GM18508 (cell line): Measurements from ENCODE around the gene TMEM174.
"Not testable (repeated sequence)": the region's sequence is repeated elsewhere in the genome, so short reads cannot be mapped to it uniquely, and the experiment has no call there.

Experiments used
- ATAC-seq: cut with Tn5 transposase; IDR thresholded peaks from one replicate; pipeline ENCODE4 v1.9.1; 2021; ENCODE audit warnings: moderate number of reproducible peaks; ENCODE audit not compliant: insufficient read depth, unreplicated experiment

TMEM174 gene

DNA sequence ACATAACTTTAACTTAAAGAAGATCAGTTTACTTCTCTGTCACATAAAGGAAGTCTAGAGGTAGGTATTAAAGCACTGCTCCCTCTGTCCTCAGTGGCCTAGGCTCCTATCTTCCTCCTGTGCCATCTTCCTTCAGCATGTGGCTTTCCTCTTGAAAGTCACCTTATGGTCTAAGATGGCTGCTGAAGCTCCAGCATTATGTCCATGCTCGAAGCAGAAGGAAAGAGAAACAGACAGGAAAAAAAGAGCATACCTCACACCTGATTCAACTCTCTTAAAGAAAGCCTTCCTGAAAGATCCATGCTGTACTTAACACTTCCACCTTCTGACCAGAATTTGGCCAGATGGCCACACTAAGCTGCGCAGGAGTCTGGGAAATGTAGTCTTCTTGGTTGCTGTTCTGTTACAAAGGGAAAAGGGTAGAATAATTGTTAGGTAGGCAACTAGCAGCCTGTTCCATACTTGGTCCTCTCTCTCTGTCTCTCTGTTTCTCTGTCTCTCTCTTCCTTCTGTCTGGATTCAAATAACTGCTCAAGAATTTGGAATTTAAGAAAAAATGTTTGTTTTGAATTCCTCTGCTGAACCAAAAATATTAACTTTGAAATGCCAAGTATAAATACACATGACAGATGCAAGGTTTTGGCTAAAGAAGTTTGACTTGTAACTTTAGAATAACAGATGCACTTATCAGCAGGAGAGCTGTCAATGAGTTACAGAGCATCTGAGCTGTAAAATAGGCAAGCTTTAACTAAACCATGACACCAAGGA, 16.0 kb downstream of the TMEM174 start:
- no peak for ATAC-seq

DNA sequence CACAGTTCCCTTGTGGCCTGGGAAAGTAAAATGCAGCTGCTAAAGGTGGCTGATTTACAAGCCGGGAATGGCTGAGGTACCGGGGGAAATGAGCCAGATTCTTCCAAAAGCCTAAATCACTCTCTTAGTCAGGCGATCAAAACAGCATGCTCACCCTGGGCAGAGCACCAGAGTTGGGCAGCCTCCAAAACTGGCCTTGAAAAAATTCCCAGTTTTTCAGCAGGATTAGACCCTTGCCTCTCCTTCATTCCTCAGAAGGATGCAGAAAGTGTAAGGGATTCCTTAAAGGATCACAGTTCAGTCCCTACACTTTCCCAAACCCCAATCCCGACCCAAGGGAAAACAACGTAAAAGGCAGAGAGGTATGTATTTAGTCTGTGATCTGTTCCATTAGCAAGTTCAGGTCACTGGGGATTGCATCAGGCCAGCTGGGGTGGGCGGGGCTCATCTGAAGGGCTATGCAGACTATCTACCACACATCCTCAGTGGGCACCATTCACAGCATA, 16.9 kb downstream of the TMEM174 start:
- no peak for ATAC-seq

GRCh38 chr5:73192370-73192769, 19.4 kb downstream of the TMEM174 start:
- ATAC-seq = no peak

- ATAC-seq = no peak
These were observed 20.6 kb downstream of the TMEM174 start for GRCh38 chr5:73193592-73193991.

DNA sequence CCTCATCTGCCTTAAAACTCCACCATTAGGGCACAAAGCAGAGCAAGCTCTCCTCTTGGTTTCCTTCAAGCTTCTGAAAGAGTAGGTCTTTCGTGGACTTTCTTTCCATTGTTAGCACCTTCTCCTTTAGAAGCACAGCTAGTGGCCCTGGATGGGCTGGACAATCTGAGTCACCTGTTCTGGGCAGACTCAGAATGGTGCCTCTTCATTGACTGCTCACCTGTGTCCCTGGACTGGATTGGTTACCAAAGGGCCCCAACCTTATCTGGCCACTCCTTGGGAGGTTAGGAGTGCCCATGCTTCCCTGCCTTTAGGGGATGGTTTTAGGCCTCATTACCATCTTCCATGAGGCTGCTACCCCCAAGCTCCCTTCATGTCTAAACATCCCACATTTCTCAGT, 23.2 kb downstream of the TMEM174 start:
- ATAC-seq = no peak

GRCh38 chr5:73197637-73198257, 24.8 kb downstream of the TMEM174 start:
- ATAC-seq = no peak

DNA sequence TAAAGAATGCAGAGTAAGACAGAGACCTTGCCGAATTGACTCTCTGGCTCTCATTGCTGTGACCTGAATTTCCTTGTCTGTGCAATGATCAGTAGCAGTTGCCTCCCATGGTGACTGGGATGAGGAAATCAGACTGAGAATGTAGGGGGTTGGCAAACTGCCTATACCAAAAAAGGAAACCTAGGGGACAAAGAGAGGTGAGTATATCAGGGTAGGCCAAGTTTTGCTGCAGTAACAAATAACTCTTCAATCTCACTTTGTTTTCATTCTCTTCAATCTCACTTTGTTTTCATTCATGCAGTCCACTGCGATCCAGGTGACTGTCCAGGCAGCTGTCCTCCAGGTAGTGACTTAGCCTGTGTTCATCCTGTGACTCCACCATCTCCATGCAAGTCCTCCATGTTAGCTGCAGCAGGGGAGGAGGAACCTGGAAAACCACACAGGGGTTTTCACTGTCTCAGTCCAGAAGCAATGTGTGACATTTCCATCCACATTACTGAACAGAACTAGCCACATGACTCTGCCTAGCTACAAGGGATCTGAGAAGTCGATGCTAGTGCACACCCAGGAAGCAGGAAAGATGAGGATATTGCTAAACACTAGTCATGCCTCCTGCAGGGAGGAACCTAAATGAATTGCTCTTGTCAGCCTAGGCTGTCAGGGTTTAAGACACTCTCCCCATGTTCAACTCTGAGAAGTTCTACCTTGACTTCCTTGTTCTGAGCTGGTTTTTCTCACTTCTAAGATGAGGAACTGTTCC, 26.0 kb downstream of the TMEM174 start:
- no peak for ATAC-seq

GRCh38 chr5:73199671-73200070, 26.7 kb downstream of the TMEM174 start:
- no peak for ATAC-seq

- no peak for ATAC-seq
These were observed 28.8 kb downstream of the TMEM174 start for GRCh38 chr5:73201547-73202513.

DNA sequence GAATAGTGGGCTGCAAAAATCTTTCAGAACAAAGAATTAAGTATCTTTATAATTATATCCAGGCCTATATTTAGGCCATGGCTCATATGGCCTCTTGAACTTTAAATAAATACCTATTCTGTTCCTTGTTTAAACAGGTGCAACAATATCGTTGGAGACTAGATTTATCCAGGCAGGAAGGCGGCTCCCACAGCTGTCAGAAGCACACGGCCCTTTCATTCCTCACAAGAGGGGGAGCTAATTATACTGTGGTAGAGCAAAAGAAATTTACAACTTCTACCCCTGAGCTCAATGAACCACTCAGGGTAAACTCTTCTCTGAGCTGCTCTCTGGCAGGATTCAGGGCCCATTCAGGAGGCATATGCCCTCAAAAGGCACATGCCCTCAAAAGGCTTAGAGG, 31.3 kb downstream of the TMEM174 start:
- ATAC-seq = no peak

- ATAC-seq = no peak
These were observed 31.7 kb downstream of the TMEM174 start for GRCh38 chr5:73204733-73205132.

GRCh38 chr5:73205305-73205704, 32.3 kb downstream of the TMEM174 start:
- no peak for ATAC-seq

GRCh38 chr5:73207239-73207638, 34.2 kb downstream of the TMEM174 start:
- ATAC-seq = not testable (repeated sequence)

GRCh38 chr5:73209075-73209474, 36.1 kb downstream of the TMEM174 start:
- not testable (repeated sequence) for ATAC-seq

DNA sequence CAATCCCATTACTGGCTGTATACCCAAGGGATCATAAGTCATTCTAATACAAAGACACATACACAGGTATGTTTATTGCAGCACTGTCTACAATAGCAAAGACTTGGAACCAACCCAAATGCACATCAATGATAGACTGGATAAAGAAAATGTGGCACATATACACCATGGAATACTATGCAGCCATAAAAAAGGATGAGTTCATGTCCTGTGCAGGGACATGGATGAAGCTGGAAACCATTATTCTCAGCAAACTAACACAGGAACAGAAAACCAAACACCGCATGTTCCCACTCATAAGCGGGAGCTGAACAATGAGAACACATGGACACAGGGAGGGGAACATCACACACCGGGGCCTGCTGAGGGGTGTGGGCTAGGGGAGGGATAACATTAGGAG, 39.7 kb downstream of the TMEM174 start:
- ATAC-seq = not testable (repeated sequence)

DNA sequence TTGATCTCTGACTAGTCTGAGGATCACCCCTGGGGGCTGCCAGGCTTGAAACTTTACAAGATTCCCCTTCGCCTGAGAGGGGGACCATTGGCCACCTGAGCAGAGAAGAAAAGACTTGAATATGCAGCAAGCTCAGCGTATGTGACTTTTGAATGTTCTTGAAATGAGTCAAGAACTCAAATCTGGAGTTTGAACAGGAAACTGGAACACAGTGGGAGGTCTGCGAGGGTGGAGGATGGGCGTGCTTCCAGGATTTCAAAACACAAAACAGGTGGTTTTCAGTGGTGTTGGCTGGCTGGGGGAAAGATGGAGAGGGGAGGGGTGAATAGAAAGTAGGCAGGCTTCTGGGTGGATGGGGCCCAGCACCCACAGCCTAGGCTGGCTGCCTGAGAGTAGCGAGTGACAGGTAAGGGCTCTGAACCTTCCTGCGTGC, 40.6 kb downstream of the TMEM174 start:
- ATAC-seq = no peak

DNA sequence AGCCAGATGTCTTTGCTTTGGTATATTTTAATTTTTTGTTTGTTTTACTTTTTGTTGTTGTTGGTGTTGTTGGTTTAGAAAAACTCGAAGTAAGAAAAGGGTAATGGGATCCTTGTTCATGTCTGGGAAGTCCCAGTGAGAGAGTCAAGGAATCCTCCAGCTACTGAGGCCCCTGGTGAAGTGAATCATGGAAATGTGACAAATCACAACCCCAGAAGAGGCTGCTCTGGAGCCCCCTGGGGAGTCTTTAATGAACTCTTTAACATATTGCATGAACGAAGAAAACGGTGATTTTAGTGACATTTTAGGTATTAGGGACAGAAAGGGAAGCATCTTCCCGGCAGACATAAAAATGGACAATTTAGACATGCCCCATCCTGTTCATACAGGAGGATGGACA, 41.3 kb downstream of the TMEM174 start:
- ATAC-seq = no peak

GRCh38 chr5:73214996-73215395, 42.0 kb downstream of the TMEM174 start:
- no peak for ATAC-seq

- ATAC-seq = no peak
These were observed 42.5 kb downstream of the TMEM174 start for GRCh38 chr5:73215531-73215890.
